SU-DHL-6 (cell line): ENCODE measurements around the gene PRSS27.

ENCODE experiments used
- CTCF ChIP-seq: fragments of 200-600 bp; sonication (generic); IDR thresholded peaks from one replicate; pipeline ENCODE4 v1.5.1; 2017; ENCODE audit warnings: antibody characterized with exemption, mild to moderate bottlenecking, low read length, moderate library complexity; ENCODE audit not compliant: insufficient read depth, poor library complexity, severe bottlenecking
- EZH2phosphoT487 ChIP-seq: fragments of 200-600 bp; sonication (generic), shearing (Covaris generic); conservative IDR thresholded peaks from 2 replicates; pipeline ENCODE4 v1.6.1; 2018; ENCODE audit warnings: mild to moderate bottlenecking, antibody characterized with exemption, low read length, moderate library complexity, mixed read lengths

GRCh38 chr16:2749936-2750335 is 29.9 kb upstream of the PRSS27 start:
- TF ChIP-seq CTCF (no peak), EZH2phosphoT487 (no peak)
